GM12892 (cell line): ENCODE results near the gene SPATA32.

ENCODE experiments used
- POLR2A ChIP-seq: IDR thresholded peaks from 2 replicates; pipeline ENCODE4 v1.6.1; 2011; ENCODE audit warnings: low read depth, low read length, control low read depth
- POLR2AphosphoS5 ChIP-seq: IDR thresholded peaks from 2 replicates; pipeline ENCODE4 v1.6.1; 2011; ENCODE audit warnings: low read depth, low read length, control low read depth

DNA sequence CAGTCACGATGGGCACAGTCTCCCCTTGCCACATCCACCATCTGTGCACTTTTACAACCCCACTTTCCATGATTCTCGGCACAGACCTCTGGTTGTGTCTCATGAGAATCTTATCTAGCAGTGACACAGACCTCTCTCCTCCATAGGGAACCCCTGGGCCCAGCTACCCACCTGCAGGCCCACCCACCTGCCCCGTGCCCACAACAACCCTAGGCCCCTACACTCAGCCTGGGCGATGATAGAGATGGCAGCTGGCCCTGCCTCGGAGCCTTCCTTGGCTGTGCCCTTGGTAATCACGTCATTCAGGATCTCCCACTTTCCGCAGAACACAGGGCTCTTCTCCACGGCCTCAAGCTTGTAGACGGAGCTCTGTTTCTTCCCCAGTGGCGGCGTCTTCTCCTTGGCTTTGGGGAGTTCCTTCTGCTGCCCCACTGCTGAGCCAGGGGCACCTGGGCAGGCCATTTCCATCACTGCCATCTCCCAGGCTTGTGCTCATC is 28.4 kb upstream of the SPATA32 start:
- no peak for TF ChIP-seq POLR2AphosphoS5
- TF ChIP-seq POLR2A: peak; percentile 18; the same call in 1 of the 2 replicates
